Right renal pelvis (tissue), 4 donors: ENCODE data around the gene UBTF. TPM values are rescaled to one million over a fixed set of nuclear protein-coding genes. Genes with fewer than 3 reads are reported as not detected.
A peak's percentile ranks its signal among the peaks of the same experiment; 100 is the strongest.
"Not testable (repeated sequence)": the region's sequence is repeated elsewhere in the genome, so short reads cannot be mapped to it uniquely, and the experiment has no call there.

Experiments
- DNase-seq, 4 donors: peaks; one replicate each; pipeline ENCODE4 v3.0.0-alpha.2; 2013; ENCODE audit warnings: low read depth in 4 of 4, low spot score in 3 of 4, missing footprints in 1 of 4
- polyA plus RNA-seq, 4 donors: library from polyadenylated mRNA; unstranded; fragments of 120-200 nt; gene quantifications; one replicate each; pipeline ENCODE4 v1.2.1, GENCODE V29; 2013; ENCODE audit not compliant: insufficient read length in 4 of 4

UBTF gene
- polyA plus RNA-seq, 4 donors: 126 to 130 (median 128) TPM

GRCh38 chr17:44247876-44248736 is 28.6 kb upstream of the UBTF start:
- DNase-seq: no peak

GRCh38 chr17:44247440-44247841 is 28.0 kb upstream of the UBTF start:
- no peak for DNase-seq

GRCh38 chr17:44241106-44241624 is 21.7 kb upstream of the UBTF start:
- no peak for DNase-seq

- not testable (repeated sequence) for DNase-seq
Measured at GRCh38 chr17:44237886-44238285, 18.4 kb upstream of the UBTF start.

- DNase-seq: no peak
Measured at GRCh38 chr17:44236444-44236991, 17.0 kb upstream of the UBTF start.

GRCh38 chr17:44235583-44235936 is 16.1 kb upstream of the UBTF start:
- DNase-seq: no peak

GRCh38 chr17:44233582-44233981 is 14.1 kb upstream of the UBTF start:
- DNase-seq: no peak

- DNase-seq: no peak
Measured at GRCh38 chr17:44232061-44232460, 12.6 kb upstream of the UBTF start.

- DNase-seq: no peak
Measured at GRCh38 chr17:44230140-44230539, 10.7 kb upstream of the UBTF start.

GRCh38 chr17:44229090-44229489 is 9.6 kb upstream of the UBTF start:
- DNase-seq: no peak

- no peak for DNase-seq
Measured at GRCh38 chr17:44223541-44224071, 4.1 kb upstream of the UBTF start.

- DNase-seq: peak in 1 of 4 donors; percentile 63
Measured at GRCh38 chr17:44222112-44222869, 2.8 kb upstream of the UBTF start.

GRCh38 chr17:44221862-44222111 is 2.3 kb upstream of the UBTF start:
- no peak for DNase-seq

GRCh38 chr17:44221084-44221861 is 1.8 kb upstream of the UBTF start:
- peak in 2 of 4 donors; percentile 56 to 70 for DNase-seq

GRCh38 chr17:44220213-44221083 is 973 bp upstream of the UBTF start:
- peak in 1 of 4 donors; percentile 18 for DNase-seq

GRCh38 chr17:44219108-44219615 is 313 bp downstream of the UBTF start:
- DNase-seq: peak in 1 of 4 donors; percentile 50

GRCh38 chr17:44218344-44219107 is 949 bp downstream of the UBTF start:
- DNase-seq: peak in 2 of 4 donors; percentile 85 to 90

- DNase-seq: no peak
Measured at GRCh38 chr17:44217738-44218343, 1.6 kb downstream of the UBTF start.
